Osteoblast (primary cell): ENCODE measurements around the gene DUSP9. TPM values are rescaled to one million over a fixed set of nuclear protein-coding genes. Genes with fewer than 3 reads are reported as not detected.

Experiments
- DNase-seq: peaks from one replicate; pipeline ENCODE4 v3.0.0; 2011; ENCODE audit warnings: low spot score, mixed read lengths; ENCODE audit not compliant: insufficient read length; ENCODE audit errors: missing footprints
- H2AFZ ChIP-seq: 2 replicates; pipeline ENCODE4 v1.6.0; 2011; ENCODE audit warnings: mild to moderate bottlenecking, low read length
- H3K27ac ChIP-seq: 2 replicates; pipeline ENCODE4 v1.5.1; 2011; ENCODE audit warnings: mild to moderate bottlenecking, low read depth, low read length, moderate library complexity
- H3K27me3 ChIP-seq: 2 replicates; pipeline ENCODE4 v1.6.0; 2012; ENCODE audit warnings: mild to moderate bottlenecking, control low read depth, inconsistent platforms, low read length, moderate library complexity; ENCODE audit not compliant: insufficient read depth
- H3K36me3 ChIP-seq: 2 replicates; pipeline ENCODE4 v1.5.1; 2011; ENCODE audit warnings: mild to moderate bottlenecking, low read length, control low read depth, moderate library complexity; ENCODE audit not compliant: insufficient read depth
- H3K4me1 ChIP-seq: 2 replicates; pipeline ENCODE4 v1.5.1; 2011; ENCODE audit warnings: mild to moderate bottlenecking, low read length, control low read depth, moderate library complexity; ENCODE audit not compliant: insufficient read depth
- H3K4me2 ChIP-seq: 2 replicates; pipeline ENCODE4 v1.6.0; 2011; ENCODE audit warnings: mild to moderate bottlenecking, low read length; ENCODE audit not compliant: insufficient read depth
- H3K4me3 ChIP-seq: fragments of 200-600 bp; sonication (generic); 3 replicates; pipeline ENCODE4 v1.5.1; 2012; ENCODE audit warnings: mild to moderate bottlenecking, low read length, inconsistent platforms; ENCODE audit not compliant: insufficient read depth
- H3K79me2 ChIP-seq: 2 replicates; pipeline ENCODE4 v1.6.0; 2012; ENCODE audit warnings: mild to moderate bottlenecking, low read length, control low read depth, inconsistent platforms; ENCODE audit not compliant: insufficient read depth
- H3K9me3 ChIP-seq: 2 replicates; pipeline ENCODE4 v1.5.1; 2011; ENCODE audit warnings: low read depth, low read length, control low read depth
- H4K20me1 ChIP-seq: 2 replicates; pipeline ENCODE4 v1.6.0; 2012; ENCODE audit warnings: mild to moderate bottlenecking, low read length, control low read depth; ENCODE audit not compliant: insufficient read depth
- CTCF ChIP-seq: IDR thresholded peaks from 2 replicates; pipeline ENCODE4 v1.5.1; 2011; ENCODE audit warnings: mild to moderate bottlenecking, low read depth, low read length, moderate library complexity; ENCODE audit errors: extremely low read depth
- total RNA-seq: library from RNA; depleted of rRNA; stranded (reverse); fragments of >200 nt; gene quantifications from 2 replicates; pipeline ENCODE4 v1.2.3, GENCODE V29; 2012

Gene DUSP9
- total RNA-seq, 1 donor, result under 0.01 TPM

GRCh38 chrX:153685156-153685536, 38.1 kb downstream of the DUSP9 start:
- no peaks in the 10 kb centered on the region for H3K4me1 ChIP-seq
- H3K4me2 ChIP-seq, result no peak overlapping the region
- no peaks in the 10 kb centered on the region for H3K27me3 ChIP-seq
- H3K27ac ChIP-seq, result no peak overlapping the region
- H3K4me3 ChIP-seq, result no peak overlapping the region
- no peaks in the 10 kb centered on the region for H3K36me3 ChIP-seq
- no peak overlapping the region for H2AFZ ChIP-seq
- H3K9me3 ChIP-seq, result no peaks in the 10 kb centered on the region
- peak; percentile 76 for DNase-seq
- TF ChIP-seq CTCF, result no peak
- peaks cover 7% of the 10 kb centered on the region for H4K20me1 ChIP-seq
- H3K79me2 ChIP-seq, result peaks cover 3% of the 10 kb centered on the region

- no peaks in the 10 kb centered on the region for H3K27me3 ChIP-seq
- H4K20me1 ChIP-seq, result peaks cover 12% of the 10 kb centered on the region
- no peak overlapping the region for H3K27ac ChIP-seq
- no peak overlapping the region for H2AFZ ChIP-seq
- no peaks in the 10 kb centered on the region for H3K4me1 ChIP-seq
- H3K36me3 ChIP-seq, result no peaks in the 10 kb centered on the region
- H3K79me2 ChIP-seq, result peaks cover 3% of the 10 kb centered on the region
- TF ChIP-seq CTCF, result no peak
- H3K4me2 ChIP-seq, result no peak overlapping the region
- DNase-seq, result peak; percentile 85
- no peaks in the 10 kb centered on the region for H3K9me3 ChIP-seq
- no peak overlapping the region for H3K4me3 ChIP-seq
Observed at GRCh38 chrX:153685751-153686696, 39.0 kb downstream of the DUSP9 start.

GRCh38 chrX:153686711-153687110, 39.7 kb downstream of the DUSP9 start:
- Histone ChIP-seq H3K27ac (no peak overlapping the region), H2AFZ (no peak overlapping the region), H3K27me3 (no peaks in the 10 kb centered on the region), H3K79me2 (peaks cover 3% of the 10 kb centered on the region), H3K4me3 (no peak overlapping the region), H3K4me1 (no peaks in the 10 kb centered on the region), H3K9me3 (no peaks in the 10 kb centered on the region), H3K4me2 (no peak overlapping the region), H4K20me1 (peaks cover 12% of the 10 kb centered on the region), H3K36me3 (no peaks in the 10 kb centered on the region)
- peak; percentile 75 for DNase-seq
- TF ChIP-seq CTCF, result no peak

- Histone ChIP-seq H4K20me1 (peaks cover 12% of the 10 kb centered on the region), H2AFZ (no peak within 1 kb of the TSS), H3K9me3 (no peaks in the 10 kb centered on the region), H3K4me1 (no peaks in the 10 kb centered on the region), H3K4me2 (peak within 1 kb of the TSS; percentile 48), H3K4me3 (peak within 1 kb of the TSS; percentile 62), H3K27ac (no peak within 1 kb of the TSS), H3K79me2 (peaks cover 3% of the 10 kb centered on the region), H3K27me3 (no peaks in the 10 kb centered on the region), H3K36me3 (no peaks in the 10 kb centered on the region)
- no peak for TF ChIP-seq CTCF
- DNase-seq, result peak; percentile 98
Observed at GRCh38 chrX:153687121-153688039, 40.4 kb downstream of the DUSP9 start, which contains the start of gene SLC6A8. Gene SLC6A8, plus strand, starts transcription at chrX:153687926. Its CDS starts 649 bp downstream, at chrX:153688575.
